HG02610 (cell line): Measurements from ENCODE around the gene FAM161B.
A peak's percentile ranks its signal among the peaks of the same experiment; 100 is the strongest.
"Not testable (repeated sequence)": the region's sequence is repeated elsewhere in the genome, so short reads cannot be mapped to it uniquely, and the experiment has no call there.

Source experiments
- ATAC-seq: cut with Tn5 transposase; IDR thresholded peaks from one replicate; pipeline ENCODE4 v1.9.1; 2021; ENCODE audit warnings: mild to moderate bottlenecking, moderate library complexity; ENCODE audit not compliant: unreplicated experiment

FAM161B gene, protein sequence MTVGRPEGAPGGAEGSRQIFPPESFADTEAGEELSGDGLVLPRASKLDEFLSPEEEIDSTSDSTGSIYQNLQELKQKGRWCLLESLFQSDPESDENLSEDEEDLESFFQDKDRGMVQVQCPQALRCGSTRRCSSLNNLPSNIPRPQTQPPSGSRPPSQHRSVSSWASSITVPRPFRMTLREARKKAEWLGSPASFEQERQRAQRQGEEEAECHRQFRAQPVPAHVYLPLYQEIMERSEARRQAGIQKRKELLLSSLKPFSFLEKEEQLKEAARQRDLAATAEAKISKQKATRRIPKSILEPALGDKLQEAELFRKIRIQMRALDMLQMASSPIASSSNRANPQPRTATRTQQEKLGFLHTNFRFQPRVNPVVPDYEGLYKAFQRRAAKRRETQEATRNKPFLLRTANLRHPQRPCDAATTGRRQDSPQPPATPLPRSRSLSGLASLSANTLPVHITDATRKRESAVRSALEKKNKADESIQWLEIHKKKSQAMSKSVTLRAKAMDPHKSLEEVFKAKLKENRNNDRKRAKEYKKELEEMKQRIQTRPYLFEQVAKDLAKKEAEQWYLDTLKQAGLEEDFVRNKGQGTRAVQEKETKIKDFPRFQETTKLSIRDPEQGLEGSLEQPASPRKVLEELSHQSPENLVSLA

GRCh38 chr14:73949752-73950734 lies at the start of gene FAM161B, which contains the start of gene COQ6:
TSS of gene FAM161B (minus strand) at chr14:73950094. CDS start at chr14:73950026, 68 bp downstream.
TSS of gene COQ6 (plus strand) at chr14:73950302. CDS start at chr14:73950333, 31 bp downstream.
- peak; percentile 95 for ATAC-seq

DNA sequence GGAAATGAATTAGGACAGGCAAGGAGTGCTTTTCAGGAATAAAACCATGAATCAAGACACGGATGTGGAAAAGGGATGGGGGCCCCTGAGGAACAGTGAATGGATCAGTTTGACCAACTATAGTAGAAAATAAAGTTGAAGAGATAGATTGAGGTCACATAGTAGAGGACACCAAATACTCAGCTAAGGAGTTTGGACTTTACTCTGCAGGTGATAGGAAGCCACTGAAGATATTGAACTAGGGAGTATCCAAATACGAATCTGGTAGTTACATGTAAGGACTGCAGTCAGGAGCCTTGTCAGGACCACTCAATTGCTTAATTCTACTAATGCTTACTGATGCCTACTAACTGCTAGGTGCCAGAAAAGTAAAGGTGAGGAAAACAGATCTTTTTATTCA lies 48.8 kb upstream of the FAM161B start:
- ATAC-seq = no peak

GRCh38 chr14:73997944-73998447 lies 48.1 kb upstream of the FAM161B start:
- ATAC-seq = no peak

DNA sequence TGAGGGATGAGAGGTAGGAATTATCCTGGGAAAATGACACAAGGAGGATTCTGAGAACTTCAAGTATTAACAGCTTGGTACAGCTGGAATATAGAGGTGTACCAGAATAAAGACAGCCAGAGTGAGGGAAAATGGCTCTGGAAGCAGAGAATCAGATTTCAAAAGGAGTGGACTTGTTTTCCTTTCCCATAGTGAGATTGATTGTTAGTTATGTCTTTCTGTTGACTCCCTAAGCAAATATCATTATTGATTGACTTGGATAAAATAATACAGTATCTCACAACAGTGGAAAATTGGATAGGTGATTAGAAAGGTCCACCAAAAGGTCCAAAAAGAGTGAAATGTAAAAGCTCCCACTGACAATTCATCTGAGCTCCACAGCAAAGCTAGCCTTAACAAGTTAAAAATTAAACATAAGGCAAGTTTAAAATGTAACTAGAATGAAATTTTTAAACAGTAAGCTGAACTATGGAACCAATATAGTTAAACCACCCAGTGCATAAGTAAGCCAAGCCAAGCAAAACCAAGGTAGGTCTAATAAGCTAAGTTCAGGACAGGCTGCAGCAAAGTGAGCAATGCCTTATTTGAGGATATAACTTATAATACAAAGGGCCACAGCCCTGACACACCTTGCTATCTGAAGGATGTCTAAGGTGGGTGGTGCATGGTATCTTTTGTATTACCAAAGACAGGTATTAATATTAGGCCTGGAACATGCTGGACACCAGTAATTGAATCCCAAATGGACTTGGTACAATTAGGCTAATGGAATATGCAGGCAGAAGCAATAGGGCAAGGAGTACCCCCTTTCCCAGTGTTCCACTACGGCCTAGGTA lies 47.4 kb upstream of the FAM161B start:
- ATAC-seq = no peak

DNA sequence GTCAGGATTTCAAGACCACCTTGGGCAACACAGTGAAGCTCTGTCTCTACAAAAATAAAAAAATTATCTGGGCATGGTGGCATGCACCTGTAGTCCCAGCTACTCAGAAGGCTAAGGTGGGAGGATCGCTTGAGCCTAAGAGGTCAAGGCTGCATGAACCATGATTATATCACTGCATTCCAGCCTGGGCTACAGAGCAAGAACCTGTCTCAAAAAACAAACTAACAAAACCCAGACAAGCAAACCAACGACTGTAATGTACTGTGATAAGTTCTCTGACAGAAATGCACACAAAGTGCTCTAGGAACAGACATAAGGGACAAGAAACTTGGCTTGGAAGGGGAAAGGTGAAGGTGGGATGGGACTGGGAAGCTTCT lies 46.8 kb upstream of the FAM161B start:
- no peak for ATAC-seq

GRCh38 chr14:73995977-73996378 lies 46.1 kb upstream of the FAM161B start:
- ATAC-seq = no peak

GRCh38 chr14:73994926-73995325 lies 45.0 kb upstream of the FAM161B start:
- not testable (repeated sequence) for ATAC-seq

- ATAC-seq = no peak
These were observed 41.2 kb upstream of the FAM161B start for GRCh38 chr14:73991092-73991491.

GRCh38 chr14:73988656-73989055 lies 38.8 kb upstream of the FAM161B start:
- not testable (repeated sequence) for ATAC-seq

DNA sequence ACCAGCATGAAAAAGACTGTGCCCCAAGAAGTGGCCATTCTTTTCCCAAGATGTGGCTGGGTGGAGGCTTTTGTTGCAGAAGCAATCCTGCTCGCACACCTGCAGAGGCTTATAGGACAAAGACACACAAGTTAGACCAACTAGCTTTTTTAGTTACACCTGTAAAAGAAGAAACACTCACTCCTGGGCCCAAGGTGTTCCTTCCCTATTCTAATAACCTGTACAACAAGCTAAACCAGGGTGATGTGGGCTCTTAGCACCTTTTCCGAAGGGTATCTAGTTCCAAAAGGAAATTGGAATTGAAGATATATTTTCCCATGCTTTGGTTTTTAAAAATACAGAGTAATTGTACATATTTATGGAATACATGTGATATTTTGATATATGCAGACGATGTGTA lies 38.2 kb upstream of the FAM161B start:
- ATAC-seq = no peak

DNA sequence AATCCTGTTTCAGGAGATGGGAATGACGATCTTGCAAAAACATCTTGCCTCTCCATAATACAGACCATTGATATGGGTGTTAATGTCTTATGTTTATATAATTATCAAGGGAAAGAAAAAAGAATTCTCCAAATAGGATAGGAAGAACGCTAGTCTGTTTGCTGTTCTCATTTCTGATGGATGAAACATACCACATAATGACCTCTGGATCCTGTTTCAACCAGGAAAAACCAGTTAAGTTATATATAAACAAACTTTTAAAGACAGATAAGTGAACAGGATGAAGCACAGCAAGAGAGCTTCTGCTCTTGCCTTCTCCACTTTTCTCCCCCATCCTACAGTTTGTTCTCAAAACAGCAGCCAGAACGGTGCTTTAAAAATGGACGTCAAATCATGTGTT lies 28.0 kb upstream of the FAM161B start:
- no peak for ATAC-seq

- ATAC-seq = no peak
These were observed 26.2 kb upstream of the FAM161B start for GRCh38 chr14:73976125-73976524.

DNA sequence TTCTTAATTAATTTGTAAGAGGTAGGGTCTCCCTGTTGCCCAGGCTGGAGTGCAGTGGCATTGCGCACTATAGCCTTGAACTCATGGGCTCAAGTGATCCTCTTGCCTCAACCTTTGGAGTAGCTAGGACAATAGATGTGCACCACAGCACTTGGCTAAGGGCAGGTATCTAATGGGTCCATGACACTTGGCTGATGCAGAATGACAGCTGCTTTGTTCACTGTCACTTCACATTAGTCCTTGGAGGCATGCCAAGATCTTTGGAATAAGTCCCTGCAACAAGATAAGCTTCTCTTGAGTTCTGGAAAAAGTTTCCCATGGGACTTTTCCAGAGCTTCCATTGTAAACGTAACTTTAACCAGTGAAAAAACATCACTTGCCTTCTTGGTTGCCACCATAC lies 23.6 kb upstream of the FAM161B start:
- ATAC-seq = no peak

GRCh38 chr14:73968885-73969284 lies 19.0 kb upstream of the FAM161B start:
- no peak for ATAC-seq

GRCh38 chr14:73965216-73965615 lies 15.3 kb upstream of the FAM161B start:
- no peak for ATAC-seq

GRCh38 chr14:73961192-73961591 lies 11.3 kb upstream of the FAM161B start:
- ATAC-seq = no peak

DNA sequence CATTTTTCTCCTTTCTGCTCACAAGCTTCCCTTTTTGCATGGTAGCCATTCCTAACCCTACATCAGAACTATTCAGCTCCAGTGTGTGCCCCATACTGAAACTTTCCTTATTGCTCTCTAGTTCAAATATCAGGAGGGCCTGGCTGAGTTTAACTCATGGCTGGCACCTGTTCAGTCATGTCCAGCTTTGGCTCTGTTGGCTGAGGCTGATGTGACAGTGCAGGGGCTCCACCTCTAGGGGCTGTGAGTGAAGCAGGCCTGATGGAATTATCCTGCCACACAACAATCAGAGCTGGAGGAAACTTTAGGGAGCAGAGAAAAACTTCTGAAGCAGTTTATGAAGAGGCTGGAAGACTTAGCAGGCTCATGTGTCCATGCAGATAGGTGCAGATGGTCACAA lies 8.7 kb upstream of the FAM161B start:
- ATAC-seq = no peak

DNA sequence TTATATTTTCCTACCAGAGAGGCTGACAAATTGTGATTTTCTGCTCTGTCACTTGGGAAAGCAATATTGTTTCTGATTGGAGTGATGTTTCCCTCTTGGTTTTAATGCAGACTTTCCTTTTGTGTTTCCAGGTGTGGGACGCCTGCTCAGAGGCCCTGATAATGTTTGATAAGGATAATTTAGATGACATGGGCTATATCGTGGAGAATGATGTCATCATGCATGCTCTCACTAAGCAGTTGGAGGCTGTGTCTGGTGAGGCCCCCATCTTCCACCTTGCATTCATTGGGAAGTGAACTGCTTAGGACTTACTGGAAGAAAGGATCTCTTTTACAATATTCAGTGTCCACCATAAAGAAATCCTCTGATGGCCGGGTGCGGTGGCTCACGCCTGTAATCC lies 5.8 kb upstream of the FAM161B start:
- ATAC-seq = no peak

- no peak for ATAC-seq
These were observed 3.8 kb upstream of the FAM161B start for GRCh38 chr14:73953731-73954130.

DNA sequence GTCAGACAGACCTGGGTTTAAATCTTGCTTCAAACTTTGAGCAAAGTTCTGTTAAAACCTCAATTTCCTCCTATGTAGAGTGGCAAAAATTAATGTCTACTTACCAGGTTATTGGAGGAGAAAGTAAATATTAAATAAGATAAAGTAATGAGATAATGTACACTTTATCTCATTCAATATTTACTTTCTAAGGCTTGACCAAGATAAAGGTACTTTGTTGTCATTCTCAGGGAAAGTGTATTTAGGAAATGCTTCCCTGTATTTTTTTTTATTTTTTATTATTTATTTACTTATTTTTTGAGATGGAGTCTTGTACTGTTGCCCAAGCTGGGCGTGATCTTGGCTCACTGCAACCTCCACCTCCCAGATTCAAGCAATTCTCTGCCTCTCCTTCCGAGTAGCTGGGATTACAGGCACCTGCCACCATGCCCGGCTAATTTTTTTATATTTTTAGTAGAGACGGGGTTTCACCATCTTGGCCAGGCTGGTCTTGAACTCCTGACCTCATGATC lies 4.7 kb downstream of the FAM161B start:
- ATAC-seq = no peak
